Kidney capillary endothelial cell (primary cell): ENCODE data around the gene GGT5.
A peak's percentile ranks its signal among the peaks of the same experiment; 100 is the strongest.
"Not testable (repeated sequence)": the region's sequence is repeated elsewhere in the genome, so short reads cannot be mapped to it uniquely, and the experiment has no call there.

Source experiments
- DNase-seq: peaks from one replicate; pipeline ENCODE4 v3.0.0-alpha.2; 2018; ENCODE audit warnings: low spot score

GGT5 gene

GRCh38 chr22:24183321-24184031 is 61.4 kb downstream of the GGT5 start:
- no peak for DNase-seq

- not testable (repeated sequence) for DNase-seq
Observed at GRCh38 chr22:24182900-24183246, 62.0 kb downstream of the GGT5 start.

GRCh38 chr22:24181996-24182899 is 62.6 kb downstream of the GGT5 start:
- DNase-seq, result no peak

- DNase-seq, result no peak
Observed at GRCh38 chr22:24181088-24181995, 63.5 kb downstream of the GGT5 start, which contains the start of gene SUSD2. SUSD2 (plus strand) TSS chr22:24181487; CDS start chr22:24181520, 33 bp downstream.

- DNase-seq, result no peak
Observed at GRCh38 chr22:24180316-24181087, 64.4 kb downstream of the GGT5 start.

- no peak for DNase-seq
Observed at GRCh38 chr22:24179478-24180210, 65.2 kb downstream of the GGT5 start.

- no peak for DNase-seq
Observed at GRCh38 chr22:24178502-24179440, 66.1 kb downstream of the GGT5 start.

GRCh38 chr22:24178021-24178431 is 66.9 kb downstream of the GGT5 start:
- no peak for DNase-seq

GRCh38 chr22:24177456-24177855 is 67.4 kb downstream of the GGT5 start:
- DNase-seq, result no peak

GRCh38 chr22:24177045-24177444 is 67.8 kb downstream of the GGT5 start:
- DNase-seq, result no peak

GRCh38 chr22:24176630-24177029 is 68.3 kb downstream of the GGT5 start:
- no peak for DNase-seq

- DNase-seq, result no peak
Observed at GRCh38 chr22:24176040-24176439, 68.8 kb downstream of the GGT5 start.

- peak; percentile 80 for DNase-seq
Observed at GRCh38 chr22:24175160-24175808, 69.6 kb downstream of the GGT5 start.

- no peak for DNase-seq
Observed at GRCh38 chr22:24171822-24172221, 73.1 kb downstream of the GGT5 start.

- no peak for DNase-seq
Observed at GRCh38 chr22:24170632-24171031, 74.2 kb downstream of the GGT5 start.

- DNase-seq, result no peak
Observed at GRCh38 chr22:24170188-24170587, 74.7 kb downstream of the GGT5 start.
